Measurements from ENCODE around the gene ARHGAP18. TPM values are rescaled to one million over a fixed set of nuclear protein-coding genes. Genes with fewer than 3 reads are reported as not detected.

Gene ARHGAP18
- total and polyA plus RNA-seq, 2 experiments from 2014 or later: 4.3 to 5.0 TPM

DNA sequence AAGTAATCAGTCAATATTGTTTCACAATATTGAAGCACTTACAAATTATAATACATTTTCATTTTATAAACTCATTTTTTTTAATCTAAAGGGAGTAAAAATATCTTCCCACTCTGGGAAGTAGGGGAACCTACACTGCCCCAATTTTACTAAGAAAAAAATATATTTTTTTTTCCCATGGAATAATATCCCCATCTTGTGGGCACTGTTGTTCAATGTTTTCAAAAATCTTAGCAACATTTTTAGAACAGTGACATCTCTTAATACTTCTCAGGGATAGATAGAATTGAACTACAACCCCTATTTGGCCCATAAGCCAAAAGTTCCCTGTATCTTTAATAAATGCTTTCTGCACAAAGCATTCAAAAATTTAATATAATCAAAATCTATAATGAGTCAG is 42.9 kb downstream of the ARHGAP18 start (continued):
- TF ChIP-seq, protein P1, sequence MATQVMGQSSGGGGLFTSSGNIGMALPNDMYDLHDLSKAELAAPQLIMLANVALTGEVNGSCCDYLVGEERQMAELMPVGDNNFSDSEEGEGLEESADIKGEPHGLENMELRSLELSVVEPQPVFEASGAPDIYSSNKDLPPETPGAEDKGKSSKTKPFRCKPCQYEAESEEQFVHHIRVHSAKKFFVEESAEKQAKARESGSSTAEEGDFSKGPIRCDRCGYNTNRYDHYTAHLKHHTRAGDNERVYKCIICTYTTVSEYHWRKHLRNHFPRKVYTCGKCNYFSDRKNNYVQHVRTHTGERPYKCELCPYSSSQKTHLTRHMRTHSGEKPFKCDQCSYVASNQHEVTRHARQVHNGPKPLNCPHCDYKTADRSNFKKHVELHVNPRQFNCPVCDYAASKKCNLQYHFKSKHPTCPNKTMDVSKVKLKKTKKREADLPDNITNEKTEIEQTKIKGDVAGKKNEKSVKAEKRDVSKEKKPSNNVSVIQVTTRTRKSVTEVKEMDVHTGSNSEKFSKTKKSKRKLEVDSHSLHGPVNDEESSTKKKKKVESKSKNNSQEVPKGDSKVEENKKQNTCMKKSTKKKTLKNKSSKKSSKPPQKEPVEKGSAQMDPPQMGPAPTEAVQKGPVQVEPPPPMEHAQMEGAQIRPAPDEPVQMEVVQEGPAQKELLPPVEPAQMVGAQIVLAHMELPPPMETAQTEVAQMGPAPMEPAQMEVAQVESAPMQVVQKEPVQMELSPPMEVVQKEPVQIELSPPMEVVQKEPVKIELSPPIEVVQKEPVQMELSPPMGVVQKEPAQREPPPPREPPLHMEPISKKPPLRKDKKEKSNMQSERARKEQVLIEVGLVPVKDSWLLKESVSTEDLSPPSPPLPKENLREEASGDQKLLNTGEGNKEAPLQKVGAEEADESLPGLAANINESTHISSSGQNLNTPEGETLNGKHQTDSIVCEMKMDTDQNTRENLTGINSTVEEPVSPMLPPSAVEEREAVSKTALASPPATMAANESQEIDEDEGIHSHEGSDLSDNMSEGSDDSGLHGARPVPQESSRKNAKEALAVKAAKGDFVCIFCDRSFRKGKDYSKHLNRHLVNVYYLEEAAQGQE (IDR thresholded peaks at IDR 0.05; ENCODE audit: unreplicated experiment): no peak
- TF ChIP-seq STAT1 (IDR thresholded peaks at IDR 0.05; ENCODE audit: unreplicated experiment): no peak
- TF ChIP-seq, protein P2, sequence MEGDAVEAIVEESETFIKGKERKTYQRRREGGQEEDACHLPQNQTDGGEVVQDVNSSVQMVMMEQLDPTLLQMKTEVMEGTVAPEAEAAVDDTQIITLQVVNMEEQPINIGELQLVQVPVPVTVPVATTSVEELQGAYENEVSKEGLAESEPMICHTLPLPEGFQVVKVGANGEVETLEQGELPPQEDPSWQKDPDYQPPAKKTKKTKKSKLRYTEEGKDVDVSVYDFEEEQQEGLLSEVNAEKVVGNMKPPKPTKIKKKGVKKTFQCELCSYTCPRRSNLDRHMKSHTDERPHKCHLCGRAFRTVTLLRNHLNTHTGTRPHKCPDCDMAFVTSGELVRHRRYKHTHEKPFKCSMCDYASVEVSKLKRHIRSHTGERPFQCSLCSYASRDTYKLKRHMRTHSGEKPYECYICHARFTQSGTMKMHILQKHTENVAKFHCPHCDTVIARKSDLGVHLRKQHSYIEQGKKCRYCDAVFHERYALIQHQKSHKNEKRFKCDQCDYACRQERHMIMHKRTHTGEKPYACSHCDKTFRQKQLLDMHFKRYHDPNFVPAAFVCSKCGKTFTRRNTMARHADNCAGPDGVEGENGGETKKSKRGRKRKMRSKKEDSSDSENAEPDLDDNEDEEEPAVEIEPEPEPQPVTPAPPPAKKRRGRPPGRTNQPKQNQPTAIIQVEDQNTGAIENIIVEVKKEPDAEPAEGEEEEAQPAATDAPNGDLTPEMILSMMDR (conservative IDR thresholded peaks at IDR 0.05; ENCODE audit: low read depth in 2 of 2): no peak; a peak in 2 of 4 replicates
- TF ChIP-seq EZH2phosphoT487 (IDR thresholded peaks at IDR 0.05; ENCODE audit: unreplicated experiment): no peak

DNA sequence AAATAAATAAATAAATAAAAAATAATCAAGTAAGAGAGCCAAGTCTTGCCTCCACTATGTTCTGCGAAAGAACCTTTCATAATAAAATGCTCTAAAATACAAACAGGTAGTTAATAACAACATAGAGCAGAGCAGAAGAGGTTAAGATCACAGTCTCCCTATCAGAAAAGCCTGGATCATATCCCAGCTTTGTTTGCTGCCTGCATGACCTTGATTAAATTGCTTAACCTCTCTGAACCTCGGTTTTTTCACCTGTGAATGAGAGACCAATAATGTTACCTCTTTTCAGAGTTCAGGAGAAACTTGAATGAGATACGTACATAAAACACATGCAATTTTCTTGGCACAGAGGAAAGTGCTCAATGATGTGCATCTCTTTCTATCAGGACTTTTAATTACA is 44.4 kb downstream of the ARHGAP18 start:
- Mint-ChIP-seq H3K4me1 (peaks cover 30% of the 10 kb centered on the region), H3K36me3 (ENCODE audit: low read depth) (no peaks in the 10 kb centered on the region), H3K27me3 (ENCODE audit: insufficient read depth, low read depth, poor library complexity) (peaks cover 3% of the 10 kb centered on the region), H3K27ac (no peak overlapping the region), H3K9me3 (no peaks in the 10 kb centered on the region), H3K4me3 (no peak overlapping the region)
- TF ChIP-seq EZH2 (IDR thresholded peaks at IDR 0.05; ENCODE audit: low read depth, unreplicated experiment): no peak
- no peak overlapping the region for H3K4me2 ChIP-seq
- H3K27ac ChIP-seq (ENCODE audit: low read depth): no peak overlapping the region
- H3F3A ChIP-seq (replicated peaks; ENCODE audit: low read depth): no peaks in the 10 kb centered on the region
- no peaks in the 10 kb centered on the region for H3K9me2 ChIP-seq (ENCODE audit: insufficient read depth)
- no peaks in the 10 kb centered on the region for H3K27me3 ChIP-seq (ENCODE audit: insufficient read depth)
- H3K4me3 ChIP-seq: no peak overlapping the region
- H3K4me1 ChIP-seq (ENCODE audit: insufficient read depth): peaks cover 16% of the 10 kb centered on the region
- DNase-seq (ENCODE audit: low spot score) (no peak), ATAC-seq (no peak)
- H2AFZ ChIP-seq: no peak overlapping the region
- no peaks in the 10 kb centered on the region for H3K36me3 ChIP-seq (ENCODE audit: insufficient read depth)
- no peaks in the 10 kb centered on the region for H3K79me2 ChIP-seq (replicated peaks; ENCODE audit: insufficient read depth)
- no peaks in the 10 kb centered on the region for H4K20me1 ChIP-seq (replicated peaks; ENCODE audit: insufficient read depth)

- TF ChIP-seq CREB1 (CRISPR knock-in tag; IDR thresholded peaks at IDR 0.05; ENCODE audit: low read depth) (no peak), ZNF114 (CRISPR knock-in tag; IDR thresholded peaks at IDR 0.05) (no peak), POLR2AphosphoS5 (IDR thresholded peaks at IDR 0.05; ENCODE audit: low read depth) (no peak)
- Mint-ChIP-seq H3K27ac (no peak overlapping the region), H3K9me3 (no peaks in the 10 kb centered on the region), H3K36me3 (ENCODE audit: low read depth) (no peaks in the 10 kb centered on the region), H3K27me3 (ENCODE audit: insufficient read depth, low read depth, poor library complexity) (peaks cover 3% of the 10 kb centered on the region), H3K4me3 (no peak overlapping the region), H3K4me1 (peaks cover 23% of the 10 kb centered on the region)
- H4K20me1 ChIP-seq (replicated peaks; ENCODE audit: insufficient read depth): no peaks in the 10 kb centered on the region
- no peak for ATAC-seq
- H3K4me3 ChIP-seq: no peak overlapping the region
- no peaks in the 10 kb centered on the region for H3K36me3 ChIP-seq (ENCODE audit: insufficient read depth)
- H3K4me1 ChIP-seq (ENCODE audit: insufficient read depth): peaks cover 15% of the 10 kb centered on the region
- H3K27me3 ChIP-seq (ENCODE audit: insufficient read depth): no peaks in the 10 kb centered on the region
- no peaks in the 10 kb centered on the region for H3K79me2 ChIP-seq (replicated peaks; ENCODE audit: insufficient read depth)
- H3K9me2 ChIP-seq (ENCODE audit: insufficient read depth): 0 out of 2 replicates have a peak, but pooled peaks cover 3% of the 10 kb centered on the region
- H2AFZ ChIP-seq: no peak overlapping the region
- H3K27ac ChIP-seq (ENCODE audit: low read depth): no peak overlapping the region
- no peak overlapping the region for H3K4me2 ChIP-seq
- DNase-seq (ENCODE audit: low spot score): no peak
- no peaks in the 10 kb centered on the region for H3F3A ChIP-seq (replicated peaks; ENCODE audit: low read depth)
These were observed 46.4 kb downstream of the ARHGAP18 start for GRCh38 chr6:129663531-129663930.
